GM19023 (cell line): Measurements from ENCODE around the gene SUN3.

Experiments
- ATAC-seq: cut with Tn5 transposase; IDR thresholded peaks from one replicate; pipeline ENCODE4 v1.9.1; 2021; ENCODE audit warnings: mild to moderate bottlenecking, moderate library complexity; ENCODE audit not compliant: unreplicated experiment

SUN3 gene

GRCh38 chr7:47979832-47980181 lies 49.1 kb downstream of the SUN3 start:
- ATAC-seq = no peak

DNA sequence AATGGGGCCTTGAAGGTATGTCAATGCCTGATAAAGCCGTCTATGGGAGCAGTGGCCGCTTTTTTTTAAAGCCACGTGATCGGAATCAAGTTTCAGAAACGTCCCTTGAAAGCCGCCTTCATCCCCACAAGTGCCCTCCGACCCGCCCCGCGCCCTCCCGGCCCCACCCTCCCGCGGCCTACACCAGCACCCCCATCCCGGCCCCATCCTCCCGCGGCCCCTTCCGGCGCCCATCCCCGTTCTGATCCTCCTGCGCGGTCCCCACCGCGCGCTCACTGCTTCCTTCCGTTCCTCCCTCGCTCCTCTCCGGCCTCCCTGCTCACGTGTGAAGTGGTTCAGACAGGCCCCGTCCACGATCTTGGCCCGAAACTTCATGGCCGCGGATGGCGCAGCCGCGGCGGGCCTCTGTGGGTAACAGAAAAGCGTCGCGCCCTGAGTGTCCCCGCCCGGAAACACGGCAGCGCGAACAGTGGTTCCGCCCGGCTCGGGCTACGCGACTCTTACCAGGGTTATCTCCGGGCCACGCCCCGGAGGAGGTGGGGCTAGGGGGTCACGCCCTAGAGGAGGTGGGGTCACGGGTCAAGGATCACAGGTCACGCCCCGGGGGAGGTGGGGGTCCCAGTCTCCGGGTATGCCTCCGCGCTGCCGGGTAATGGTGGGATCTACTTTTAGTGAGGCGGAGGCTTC lies 49.6 kb downstream of the SUN3 start, which contains the start of gene HUS1:
Gene HUS1 (minus strand): TSS at position 471 of the 687 bp plus-strand sequence. CDS start 96 bp downstream, at position 375.
- ATAC-seq = peak; percentile 99

DNA sequence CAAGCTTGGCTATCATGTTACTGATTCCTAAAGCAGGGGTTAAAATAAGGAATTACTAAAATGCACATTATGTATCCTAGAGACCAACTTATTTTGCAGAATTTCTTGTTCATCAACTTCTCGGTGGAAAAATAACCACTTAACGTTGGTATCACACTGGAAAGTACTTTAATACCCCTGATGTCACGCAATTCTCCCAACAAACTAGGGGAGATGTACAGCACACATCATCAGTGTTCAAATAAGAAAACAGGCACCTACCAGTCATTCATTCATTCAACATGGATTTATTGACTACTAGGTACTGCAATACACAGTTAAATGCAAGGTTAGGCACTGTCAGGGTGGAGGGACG lies 50.1 kb downstream of the SUN3 start:
- no peak for ATAC-seq

DNA sequence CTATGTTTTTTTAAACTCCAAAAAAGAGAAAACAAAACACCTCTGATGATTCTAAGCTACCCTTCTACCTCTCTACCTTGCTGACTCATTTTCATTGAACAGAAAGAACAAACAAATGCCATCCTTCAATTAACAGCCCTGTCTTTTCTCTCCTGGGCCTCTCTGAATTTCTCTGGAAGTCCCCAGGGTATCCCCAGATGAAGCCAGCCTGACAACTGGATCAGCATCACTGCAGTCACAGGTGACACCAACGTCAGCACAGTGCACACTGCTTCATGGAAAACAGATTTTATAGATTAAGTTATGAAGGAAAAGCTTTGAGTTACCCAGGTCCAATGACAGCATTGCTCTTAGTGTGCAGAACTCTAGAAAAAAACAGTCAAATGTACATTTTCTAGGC lies 55.2 kb downstream of the SUN3 start:
- no peak for ATAC-seq

GRCh38 chr7:47970761-47971160 lies 58.1 kb downstream of the SUN3 start:
- no peak for ATAC-seq

DNA sequence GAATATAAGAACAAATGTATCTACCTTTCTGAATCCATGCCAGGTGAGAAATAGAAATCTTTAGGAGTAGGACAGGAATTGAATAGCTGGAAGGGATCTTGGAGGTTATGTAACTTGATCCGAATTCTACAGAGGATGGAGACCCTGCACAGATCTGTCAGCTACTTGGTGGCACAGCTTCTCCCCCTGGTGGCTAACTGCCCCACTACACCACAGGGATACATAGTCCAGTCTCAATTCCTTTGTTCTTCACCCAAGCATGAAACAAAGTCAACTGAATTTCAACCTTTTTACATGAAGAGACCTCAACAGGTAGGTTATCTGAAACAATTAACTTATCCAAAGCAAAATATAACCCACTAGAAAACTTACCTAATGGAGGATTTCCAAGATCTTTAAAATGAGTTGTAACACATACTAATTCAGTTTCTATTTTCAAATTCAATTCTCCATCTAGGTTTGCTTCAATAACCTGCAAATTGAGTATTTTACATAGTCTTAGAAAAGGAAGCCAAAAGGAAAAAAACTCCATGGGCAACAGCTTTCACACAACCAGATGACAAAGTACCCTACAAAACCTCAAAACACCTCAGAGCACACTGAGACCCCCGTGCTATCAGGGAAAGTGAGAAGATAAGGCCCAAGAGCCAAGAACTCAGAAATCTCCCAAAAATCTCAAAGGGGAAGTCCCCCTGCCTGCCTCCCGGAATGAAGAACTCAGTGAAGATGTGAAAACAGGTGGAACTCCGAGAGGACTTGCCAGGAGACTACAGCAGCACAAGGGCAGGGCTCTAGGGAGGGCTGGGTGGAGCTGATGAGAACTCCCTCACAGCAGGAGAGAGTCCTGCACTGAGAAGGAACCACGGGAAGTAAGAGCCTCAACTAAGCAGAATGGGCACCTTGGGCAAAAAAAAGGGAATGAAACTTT lies 59.8 kb downstream of the SUN3 start:
- ATAC-seq = peak; percentile 77

DNA sequence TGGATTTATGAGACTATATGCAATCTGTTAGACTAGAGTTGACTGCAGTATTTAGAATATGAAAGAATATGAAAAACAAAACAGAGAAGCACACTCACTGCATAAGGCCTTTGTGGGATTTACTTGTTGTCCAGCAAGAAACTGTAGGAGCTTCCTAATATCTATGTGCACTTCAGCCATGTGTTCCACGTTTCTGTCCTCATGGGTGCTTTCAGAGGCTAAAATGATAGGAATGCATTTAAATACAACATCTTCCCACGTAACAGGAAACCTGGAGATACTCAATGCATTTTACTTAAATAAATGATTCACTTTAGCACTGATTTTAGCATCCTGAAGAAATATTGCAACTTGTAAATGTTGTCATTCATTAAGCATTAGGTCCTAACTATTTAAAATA lies 61.2 kb downstream of the SUN3 start:
- no peak for ATAC-seq

DNA sequence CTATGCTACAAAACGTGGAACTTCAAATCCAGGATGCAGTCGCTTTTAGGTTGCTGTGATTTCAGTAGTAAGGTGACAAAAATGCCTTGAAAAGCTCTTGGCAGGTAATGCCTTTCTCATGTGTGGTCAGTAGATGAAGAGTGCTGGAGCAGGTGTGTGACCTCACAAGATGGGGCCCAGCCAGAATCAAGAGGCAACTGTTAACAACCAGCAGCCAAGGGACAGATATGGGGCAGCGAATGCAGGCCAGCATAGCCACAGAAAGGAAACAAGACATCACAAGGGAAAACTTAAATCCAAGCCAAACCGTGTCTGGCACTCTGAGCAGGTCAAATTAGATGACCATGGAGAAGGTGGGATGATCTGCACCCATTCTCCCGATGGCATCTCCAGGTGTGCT lies 61.8 kb downstream of the SUN3 start:
- ATAC-seq = no peak

GRCh38 chr7:47965456-47965855 lies 63.5 kb downstream of the SUN3 start:
- no peak for ATAC-seq

- ATAC-seq = no peak
Observed at GRCh38 chr7:47962262-47962661, 66.6 kb downstream of the SUN3 start.

DNA sequence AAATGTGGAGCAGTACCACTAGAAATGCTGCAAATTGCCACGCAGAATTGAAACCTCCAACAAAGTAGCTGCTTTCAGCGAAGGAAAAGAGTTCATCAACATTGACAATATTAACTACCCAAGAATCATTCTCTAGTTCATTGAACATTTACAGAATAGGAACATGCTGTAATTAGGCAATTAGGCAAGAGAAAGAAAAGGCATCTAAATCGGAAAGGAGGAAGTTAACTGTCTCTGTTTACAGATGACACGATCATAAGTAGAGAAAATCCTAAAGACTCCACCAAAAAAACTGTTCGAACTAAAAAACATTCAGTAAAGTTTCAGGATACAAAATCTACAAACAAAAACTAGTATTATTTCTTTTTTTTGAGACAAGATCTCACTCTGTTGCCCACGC lies 71.8 kb downstream of the SUN3 start:
- no peak for ATAC-seq

DNA sequence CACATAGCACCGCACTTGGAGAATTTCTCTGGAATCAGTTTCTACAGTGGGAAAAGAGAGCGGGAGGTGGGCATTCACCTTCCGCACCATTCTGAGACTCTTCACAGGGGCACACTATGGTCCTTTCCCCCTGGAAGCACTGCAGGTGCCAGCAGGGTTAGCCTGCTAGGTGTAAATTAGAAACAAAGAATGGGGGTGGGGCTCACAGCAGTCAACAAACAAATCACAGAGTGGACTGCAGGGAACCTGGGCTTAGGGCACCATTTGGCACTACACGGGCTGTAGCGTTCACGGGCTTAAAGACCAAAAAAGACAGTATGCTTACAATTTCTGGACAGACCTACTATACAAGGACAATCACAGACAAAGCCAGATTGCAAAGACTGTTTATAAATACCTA lies 72.7 kb downstream of the SUN3 start:
- ATAC-seq = no peak

DNA sequence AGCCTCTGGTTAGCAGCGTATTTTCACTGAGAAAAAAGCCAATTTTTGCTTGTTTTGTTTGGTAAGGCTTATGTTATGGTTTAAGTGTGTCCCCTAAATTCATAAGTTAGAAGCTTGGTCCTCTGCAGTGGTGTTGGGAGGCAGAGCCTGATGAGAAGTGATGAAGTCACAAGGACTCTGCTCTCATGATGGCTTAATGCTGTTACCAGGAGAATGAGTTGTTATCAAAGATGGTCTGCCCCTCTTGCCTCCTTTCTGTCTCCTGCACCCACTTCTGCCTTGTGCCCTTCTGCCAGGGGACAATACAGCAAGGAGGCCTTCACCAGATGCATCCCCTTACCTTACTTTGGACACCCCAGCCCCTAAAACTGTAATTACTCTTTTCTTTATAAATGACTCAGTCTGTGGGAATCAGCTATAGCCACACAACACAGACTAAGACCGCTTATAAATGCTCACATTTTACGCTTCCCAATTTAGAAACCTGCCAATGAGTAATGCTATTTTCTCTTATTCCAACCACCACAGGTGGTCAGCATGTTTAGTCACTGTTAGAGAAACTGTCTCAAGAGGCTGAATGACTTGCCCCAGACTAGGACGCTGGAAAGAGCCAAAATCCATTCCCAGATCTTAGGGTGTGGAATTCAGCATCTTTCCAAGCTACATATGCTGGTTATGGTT lies 74.5 kb downstream of the SUN3 start:
- peak; percentile 32 for ATAC-seq

- peak; percentile 65 for ATAC-seq
Observed at GRCh38 chr7:47953822-47954221, 75.1 kb downstream of the SUN3 start.

GRCh38 chr7:47952224-47952623 lies 76.7 kb downstream of the SUN3 start:
- ATAC-seq = no peak

- no peak for ATAC-seq
Observed at GRCh38 chr7:47951374-47951773, 77.5 kb downstream of the SUN3 start.

DNA sequence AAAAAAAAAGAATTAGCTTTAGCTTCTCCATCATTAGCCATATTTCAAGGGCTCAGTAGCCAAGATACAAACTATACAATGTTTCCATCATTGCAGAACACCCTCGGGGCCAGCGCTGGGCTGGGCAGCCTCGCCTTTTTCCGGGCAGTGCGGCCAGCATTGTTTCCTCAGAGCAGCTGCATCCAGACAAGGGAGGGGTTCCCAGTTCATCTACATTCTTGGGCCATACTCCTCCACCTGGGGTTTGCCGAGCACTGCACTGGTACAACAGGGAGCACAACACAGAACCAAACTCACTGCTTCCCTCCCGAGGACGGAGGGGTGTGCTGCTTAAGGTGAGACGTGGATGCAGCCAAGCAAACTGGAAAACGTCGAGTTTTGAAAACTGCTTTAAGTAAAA lies 78.2 kb downstream of the SUN3 start:
- ATAC-seq = no peak

DNA sequence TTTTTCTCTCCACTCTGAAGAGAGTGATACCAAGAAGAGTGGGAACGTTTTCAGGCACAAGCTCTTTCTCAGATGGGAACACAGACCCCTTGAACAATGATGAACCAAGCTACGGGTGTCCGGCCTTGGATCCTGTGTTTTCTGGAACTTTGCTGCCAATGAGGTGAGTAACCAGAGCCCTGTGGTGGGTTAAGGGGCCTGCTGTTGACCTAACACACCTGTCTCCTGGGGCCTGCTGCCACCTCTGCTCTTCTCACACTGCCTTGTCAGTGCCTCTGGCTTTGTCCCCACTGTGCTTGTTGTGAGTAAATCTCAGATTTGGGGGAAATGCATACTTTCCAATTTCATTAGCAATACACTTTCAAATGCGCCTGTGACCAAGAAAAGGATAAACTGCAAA lies 79.2 kb downstream of the SUN3 start:
- ATAC-seq = no peak

DNA sequence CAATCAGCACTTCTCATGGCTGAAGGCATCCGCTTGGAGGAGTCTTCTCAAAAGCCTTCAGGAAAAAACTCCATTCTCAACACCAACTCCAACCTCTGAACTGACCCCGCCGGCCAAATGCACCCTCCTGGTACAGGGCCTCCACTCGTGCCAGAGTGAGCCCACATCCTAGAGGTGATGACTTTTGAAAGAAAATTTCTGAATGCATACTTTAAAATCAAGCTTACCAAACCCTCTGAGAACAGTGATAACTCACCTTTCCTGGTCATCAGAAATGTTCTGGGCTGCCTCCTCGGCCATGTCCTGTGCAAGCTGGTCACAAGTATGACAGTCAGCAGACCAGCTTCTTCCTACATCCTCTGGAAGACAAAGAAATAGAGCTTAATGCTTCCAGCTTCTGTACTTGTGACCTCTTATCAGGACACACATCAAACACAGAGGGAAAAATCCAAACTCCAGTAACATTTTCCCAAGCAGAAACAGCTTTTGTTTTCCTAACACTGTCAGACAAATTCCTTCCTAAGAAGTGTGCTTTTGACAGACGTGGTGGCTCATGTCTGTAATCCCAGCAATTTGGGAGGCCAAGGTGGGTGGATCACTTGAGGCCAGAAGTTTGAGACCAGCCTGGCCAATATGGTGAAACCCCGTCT lies 80.6 kb downstream of the SUN3 start, which contains the start of gene PKD1L1:
Gene PKD1L1 (minus strand): TSS at position 326 of the 650 bp plus-strand sequence. CDS start 26 bp downstream, at position 300.
- no peak for ATAC-seq

- ATAC-seq = no peak
Observed at GRCh38 chr7:47947355-47947749, 81.6 kb downstream of the SUN3 start.
